ENCODE measurements around the gene ALOX5.

DNA sequence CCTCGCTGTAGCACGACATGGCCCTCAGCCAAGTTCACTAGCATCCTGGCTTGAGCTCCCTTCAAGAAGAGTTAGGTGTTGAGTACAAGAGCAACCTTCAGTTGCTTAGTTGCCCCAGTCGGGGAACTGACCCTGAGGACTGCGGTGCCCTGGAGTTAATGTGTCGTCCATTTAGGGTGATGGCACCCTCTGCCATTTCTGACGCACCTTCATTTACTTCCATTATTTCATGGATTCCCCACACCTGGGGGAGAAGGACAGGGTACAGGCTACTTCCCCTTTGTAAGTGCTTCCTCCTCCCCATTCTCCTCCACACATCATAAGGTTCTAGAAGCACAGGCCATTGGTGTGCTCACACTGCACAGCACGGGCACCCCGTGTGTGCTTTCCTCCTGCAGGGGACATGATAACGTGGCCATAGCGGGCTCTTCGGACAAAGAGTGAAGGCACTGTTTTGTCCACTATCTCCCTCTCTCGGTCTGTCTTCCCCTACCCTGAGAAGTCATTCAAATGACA is 1.8 kb downstream of the ALOX5 start:
- no peak for TF ChIP-seq POLR2A (IDR thresholded peaks at IDR 0.05)
- TF ChIP-seq, protein P1, sequence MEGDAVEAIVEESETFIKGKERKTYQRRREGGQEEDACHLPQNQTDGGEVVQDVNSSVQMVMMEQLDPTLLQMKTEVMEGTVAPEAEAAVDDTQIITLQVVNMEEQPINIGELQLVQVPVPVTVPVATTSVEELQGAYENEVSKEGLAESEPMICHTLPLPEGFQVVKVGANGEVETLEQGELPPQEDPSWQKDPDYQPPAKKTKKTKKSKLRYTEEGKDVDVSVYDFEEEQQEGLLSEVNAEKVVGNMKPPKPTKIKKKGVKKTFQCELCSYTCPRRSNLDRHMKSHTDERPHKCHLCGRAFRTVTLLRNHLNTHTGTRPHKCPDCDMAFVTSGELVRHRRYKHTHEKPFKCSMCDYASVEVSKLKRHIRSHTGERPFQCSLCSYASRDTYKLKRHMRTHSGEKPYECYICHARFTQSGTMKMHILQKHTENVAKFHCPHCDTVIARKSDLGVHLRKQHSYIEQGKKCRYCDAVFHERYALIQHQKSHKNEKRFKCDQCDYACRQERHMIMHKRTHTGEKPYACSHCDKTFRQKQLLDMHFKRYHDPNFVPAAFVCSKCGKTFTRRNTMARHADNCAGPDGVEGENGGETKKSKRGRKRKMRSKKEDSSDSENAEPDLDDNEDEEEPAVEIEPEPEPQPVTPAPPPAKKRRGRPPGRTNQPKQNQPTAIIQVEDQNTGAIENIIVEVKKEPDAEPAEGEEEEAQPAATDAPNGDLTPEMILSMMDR (IDR thresholded peaks at IDR 0.05), result no peak
